Stimulated activated CD4-positive, alpha-beta T cell treated with anti-CD3 and anti-CD28 coated beads, TNF-alpha, amount 100 ng/mL, for 4 hours (primary cell): Measurements from ENCODE around the gene VOPP1.
"Not testable (repeated sequence)": the region's sequence is repeated elsewhere in the genome, so short reads cannot be mapped to it uniquely, and the experiment has no call there.

Experiments used
- DNase-seq, 3 experiments: peaks; one replicate each; pipeline ENCODE4 v3.0.0-alpha.2; 2020; ENCODE audit warnings: low read depth in 3 of 3

The VOPP1 gene

GRCh38 chr7:55510206-55510605, 62.1 kb downstream of the VOPP1 start:
- not testable (repeated sequence) for DNase-seq

GRCh38 chr7:55509322-55509721, 63.0 kb downstream of the VOPP1 start:
- no peak for DNase-seq

- no peak for DNase-seq
These were observed 63.9 kb downstream of the VOPP1 start for GRCh38 chr7:55508221-55509011.

GRCh38 chr7:55507743-55508142, 64.6 kb downstream of the VOPP1 start:
- no peak for DNase-seq

GRCh38 chr7:55504967-55505658, 67.2 kb downstream of the VOPP1 start:
- no peak for DNase-seq

GRCh38 chr7:55504093-55504859, 68.0 kb downstream of the VOPP1 start:
- DNase-seq, result no peak

- DNase-seq, result no peak
These were observed 69.4 kb downstream of the VOPP1 start for GRCh38 chr7:55502858-55503440.

- no peak for DNase-seq
These were observed 70.0 kb downstream of the VOPP1 start for GRCh38 chr7:55502124-55502857.

GRCh38 chr7:55501611-55502010, 70.7 kb downstream of the VOPP1 start:
- no peak for DNase-seq

GRCh38 chr7:55500117-55500756, 72.1 kb downstream of the VOPP1 start:
- no peak for DNase-seq

GRCh38 chr7:55499591-55499990, 72.7 kb downstream of the VOPP1 start:
- no peak for DNase-seq

- no peak for DNase-seq
These were observed 73.5 kb downstream of the VOPP1 start for GRCh38 chr7:55498770-55499169.

GRCh38 chr7:55498142-55498541, 74.2 kb downstream of the VOPP1 start:
- DNase-seq, result no peak

- DNase-seq, result no peak
These were observed 74.8 kb downstream of the VOPP1 start for GRCh38 chr7:55497521-55497920.

GRCh38 chr7:55496906-55497305, 75.4 kb downstream of the VOPP1 start:
- no peak for DNase-seq

- DNase-seq, result no peak
These were observed 77.4 kb downstream of the VOPP1 start for GRCh38 chr7:55494951-55495350.

GRCh38 chr7:55493408-55493807, 78.9 kb downstream of the VOPP1 start:
- no peak for DNase-seq

GRCh38 chr7:55491346-55491745, 81.0 kb downstream of the VOPP1 start:
- no peak for DNase-seq

GRCh38 chr7:55490099-55490498, 82.2 kb downstream of the VOPP1 start:
- no peak for DNase-seq

GRCh38 chr7:55489552-55489951, 82.8 kb downstream of the VOPP1 start:
- DNase-seq, result no peak

GRCh38 chr7:55488804-55489340, 83.4 kb downstream of the VOPP1 start:
- DNase-seq, result no peak
